GM23338 (cell line): ENCODE data around the gene RDH5.

Experiments used
- EZH2 ChIP-seq: fragments of 200-600 bp; sonication (generic); IDR thresholded peaks from one replicate; pipeline ENCODE4 v1.8.0; 2017; ENCODE audit warnings: antibody characterized with exemption, mild to moderate bottlenecking, low read depth; ENCODE audit not compliant: unreplicated experiment
- JUNB ChIP-seq: IDR thresholded peaks from one replicate; pipeline ENCODE4 v1.6.1; 2016; ENCODE audit warnings: antibody characterized with exemption; ENCODE audit not compliant: unreplicated experiment
- TF ChIP-seq, protein P1 (sequence below), 2 experiments: fragments of 200-600 bp in 1 of 2; sonication (generic) in 1 of 2; conservative IDR thresholded peaks; 2 replicates each; pipeline versions ENCODE4 v1.5.1 to v1.6.1; 2016 to 2017; ENCODE audit warnings: antibody characterized with exemption in 2 of 2, low read depth in 2 of 2, mild to moderate bottlenecking in 2 of 2, moderate library complexity in 1 of 2

DNA sequence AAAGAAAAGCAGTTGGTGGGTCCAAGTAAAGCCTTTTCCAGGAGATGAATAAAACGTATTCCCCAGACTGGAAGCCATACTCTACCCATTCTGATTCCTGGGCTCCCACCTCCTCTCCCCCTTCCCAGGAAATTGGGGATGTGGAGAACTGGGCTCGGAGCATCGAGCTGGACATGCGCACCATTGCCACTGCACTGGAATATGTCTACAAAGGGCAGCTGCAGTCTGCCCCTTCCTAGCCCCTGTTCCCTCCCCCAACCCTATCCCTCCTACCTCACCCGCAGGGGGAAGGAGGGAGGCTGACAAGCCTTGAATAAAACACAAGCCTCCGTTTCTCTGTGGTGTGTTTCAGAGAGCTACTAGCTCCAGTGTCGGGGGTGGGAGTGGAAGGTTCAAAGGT lies 822 bp upstream of the RDH5 start:
- TF ChIP-seq, protein P1, sequence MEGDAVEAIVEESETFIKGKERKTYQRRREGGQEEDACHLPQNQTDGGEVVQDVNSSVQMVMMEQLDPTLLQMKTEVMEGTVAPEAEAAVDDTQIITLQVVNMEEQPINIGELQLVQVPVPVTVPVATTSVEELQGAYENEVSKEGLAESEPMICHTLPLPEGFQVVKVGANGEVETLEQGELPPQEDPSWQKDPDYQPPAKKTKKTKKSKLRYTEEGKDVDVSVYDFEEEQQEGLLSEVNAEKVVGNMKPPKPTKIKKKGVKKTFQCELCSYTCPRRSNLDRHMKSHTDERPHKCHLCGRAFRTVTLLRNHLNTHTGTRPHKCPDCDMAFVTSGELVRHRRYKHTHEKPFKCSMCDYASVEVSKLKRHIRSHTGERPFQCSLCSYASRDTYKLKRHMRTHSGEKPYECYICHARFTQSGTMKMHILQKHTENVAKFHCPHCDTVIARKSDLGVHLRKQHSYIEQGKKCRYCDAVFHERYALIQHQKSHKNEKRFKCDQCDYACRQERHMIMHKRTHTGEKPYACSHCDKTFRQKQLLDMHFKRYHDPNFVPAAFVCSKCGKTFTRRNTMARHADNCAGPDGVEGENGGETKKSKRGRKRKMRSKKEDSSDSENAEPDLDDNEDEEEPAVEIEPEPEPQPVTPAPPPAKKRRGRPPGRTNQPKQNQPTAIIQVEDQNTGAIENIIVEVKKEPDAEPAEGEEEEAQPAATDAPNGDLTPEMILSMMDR (conservative IDR thresholded peaks at IDR 0.05; ENCODE audit: low read depth in 2 of 2), result no peak
- TF ChIP-seq EZH2, result no peak
- no peak for TF ChIP-seq JUNB
